Esophagus muscularis mucosa (tissue), 4 donors: ENCODE measurements around the gene C15orf39.

Source experiments
- EP300 ChIP-seq: sonication (generic); formaldehyde crosslinking; IDR thresholded peaks from one replicate; pipeline ENCODE4 v1.6.1; 2017; ENCODE audit warnings: antibody characterized with exemption
- POLR2A ChIP-seq: fragments of 450-650 bp; IDR thresholded peaks from one replicate; pipeline ENCODE4 v1.6.1; 2017; ENCODE audit warnings: antibody characterized with exemption, moderate library complexity, mild to moderate bottlenecking, low read depth
- TF ChIP-seq, protein P1 (sequence below), 3 experiments: fragments of 200-600 bp in 2 of 3; fragments of 450-650 bp in 1 of 3; sonication (generic) in 2 of 3; IDR thresholded peaks; one replicate each; pipeline ENCODE4 v1.5.1; 2017 to 2019; ENCODE audit warnings: antibody characterized with exemption in 3 of 3, mild to moderate bottlenecking in 2 of 3, moderate library complexity in 1 of 3

DNA sequence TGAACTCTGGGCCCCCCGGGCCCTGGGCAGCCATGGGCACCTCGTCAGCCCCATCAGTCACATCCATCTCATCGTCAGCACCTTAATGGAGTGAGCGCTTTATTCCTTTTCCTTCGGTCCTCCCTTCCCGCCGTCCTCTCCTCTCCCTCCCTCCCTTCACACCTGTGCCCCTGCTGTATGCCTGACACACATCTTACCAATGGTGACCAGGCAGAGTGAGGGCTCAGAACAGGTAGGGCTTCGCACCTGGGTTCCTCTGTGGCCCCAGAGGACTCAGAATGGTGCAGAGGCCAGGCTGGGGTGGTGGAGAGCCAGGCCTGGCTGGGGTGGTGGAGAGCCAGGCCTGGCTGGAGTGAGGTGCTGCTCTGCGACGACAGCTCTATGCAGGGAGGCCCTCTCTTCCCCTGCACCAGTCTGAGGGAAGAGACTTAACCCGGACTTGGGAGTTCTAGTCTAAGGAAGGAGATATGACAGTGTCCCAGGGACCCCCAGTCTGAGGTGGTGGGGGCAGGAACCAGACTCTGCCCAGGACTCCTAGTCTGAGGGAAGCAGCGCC is 11.6 kb downstream of the C15orf39 start:
- TF ChIP-seq, protein P1, sequence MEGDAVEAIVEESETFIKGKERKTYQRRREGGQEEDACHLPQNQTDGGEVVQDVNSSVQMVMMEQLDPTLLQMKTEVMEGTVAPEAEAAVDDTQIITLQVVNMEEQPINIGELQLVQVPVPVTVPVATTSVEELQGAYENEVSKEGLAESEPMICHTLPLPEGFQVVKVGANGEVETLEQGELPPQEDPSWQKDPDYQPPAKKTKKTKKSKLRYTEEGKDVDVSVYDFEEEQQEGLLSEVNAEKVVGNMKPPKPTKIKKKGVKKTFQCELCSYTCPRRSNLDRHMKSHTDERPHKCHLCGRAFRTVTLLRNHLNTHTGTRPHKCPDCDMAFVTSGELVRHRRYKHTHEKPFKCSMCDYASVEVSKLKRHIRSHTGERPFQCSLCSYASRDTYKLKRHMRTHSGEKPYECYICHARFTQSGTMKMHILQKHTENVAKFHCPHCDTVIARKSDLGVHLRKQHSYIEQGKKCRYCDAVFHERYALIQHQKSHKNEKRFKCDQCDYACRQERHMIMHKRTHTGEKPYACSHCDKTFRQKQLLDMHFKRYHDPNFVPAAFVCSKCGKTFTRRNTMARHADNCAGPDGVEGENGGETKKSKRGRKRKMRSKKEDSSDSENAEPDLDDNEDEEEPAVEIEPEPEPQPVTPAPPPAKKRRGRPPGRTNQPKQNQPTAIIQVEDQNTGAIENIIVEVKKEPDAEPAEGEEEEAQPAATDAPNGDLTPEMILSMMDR (IDR thresholded peaks at IDR 0.05), result no peak
- TF ChIP-seq POLR2A (no peak), EP300 (no peak)
